ENCODE data around the gene KRTAP5-2.
A peak's percentile ranks its signal among the peaks of the same experiment; 100 is the strongest.

KRTAP5-2 gene

GRCh38 chr11:1557904-1558774, 40.0 kb downstream of the KRTAP5-2 start:
- TF ChIP-seq, protein P1, sequence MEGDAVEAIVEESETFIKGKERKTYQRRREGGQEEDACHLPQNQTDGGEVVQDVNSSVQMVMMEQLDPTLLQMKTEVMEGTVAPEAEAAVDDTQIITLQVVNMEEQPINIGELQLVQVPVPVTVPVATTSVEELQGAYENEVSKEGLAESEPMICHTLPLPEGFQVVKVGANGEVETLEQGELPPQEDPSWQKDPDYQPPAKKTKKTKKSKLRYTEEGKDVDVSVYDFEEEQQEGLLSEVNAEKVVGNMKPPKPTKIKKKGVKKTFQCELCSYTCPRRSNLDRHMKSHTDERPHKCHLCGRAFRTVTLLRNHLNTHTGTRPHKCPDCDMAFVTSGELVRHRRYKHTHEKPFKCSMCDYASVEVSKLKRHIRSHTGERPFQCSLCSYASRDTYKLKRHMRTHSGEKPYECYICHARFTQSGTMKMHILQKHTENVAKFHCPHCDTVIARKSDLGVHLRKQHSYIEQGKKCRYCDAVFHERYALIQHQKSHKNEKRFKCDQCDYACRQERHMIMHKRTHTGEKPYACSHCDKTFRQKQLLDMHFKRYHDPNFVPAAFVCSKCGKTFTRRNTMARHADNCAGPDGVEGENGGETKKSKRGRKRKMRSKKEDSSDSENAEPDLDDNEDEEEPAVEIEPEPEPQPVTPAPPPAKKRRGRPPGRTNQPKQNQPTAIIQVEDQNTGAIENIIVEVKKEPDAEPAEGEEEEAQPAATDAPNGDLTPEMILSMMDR (conservative IDR thresholded peaks at IDR 0.05) = no peak
- H3K27ac ChIP-seq = peak overlapping the region; percentile 49

GRCh38 chr11:1557051-1557884, 40.8 kb downstream of the KRTAP5-2 start:
- TF ChIP-seq, protein P1 (conservative IDR thresholded peaks at IDR 0.05) = no peak
- peak overlapping the region; percentile 49; the same call in 1 of the 2 replicates for H3K27ac ChIP-seq

- no peak overlapping the region for H3K27ac ChIP-seq
- TF ChIP-seq, protein P1 (conservative IDR thresholded peaks at IDR 0.05) = no peak
Observed at GRCh38 chr11:1556278-1556902, 41.7 kb downstream of the KRTAP5-2 start.

- TF ChIP-seq, protein P1 (conservative IDR thresholded peaks at IDR 0.05) = no peak
- H3K27ac ChIP-seq = no peak overlapping the region
Observed at GRCh38 chr11:1555713-1556153, 42.4 kb downstream of the KRTAP5-2 start.

GRCh38 chr11:1554981-1555712, 42.9 kb downstream of the KRTAP5-2 start:
- no peak overlapping the region for H3K27ac ChIP-seq
- TF ChIP-seq, protein P1 (conservative IDR thresholded peaks at IDR 0.05) = no peak

DNA sequence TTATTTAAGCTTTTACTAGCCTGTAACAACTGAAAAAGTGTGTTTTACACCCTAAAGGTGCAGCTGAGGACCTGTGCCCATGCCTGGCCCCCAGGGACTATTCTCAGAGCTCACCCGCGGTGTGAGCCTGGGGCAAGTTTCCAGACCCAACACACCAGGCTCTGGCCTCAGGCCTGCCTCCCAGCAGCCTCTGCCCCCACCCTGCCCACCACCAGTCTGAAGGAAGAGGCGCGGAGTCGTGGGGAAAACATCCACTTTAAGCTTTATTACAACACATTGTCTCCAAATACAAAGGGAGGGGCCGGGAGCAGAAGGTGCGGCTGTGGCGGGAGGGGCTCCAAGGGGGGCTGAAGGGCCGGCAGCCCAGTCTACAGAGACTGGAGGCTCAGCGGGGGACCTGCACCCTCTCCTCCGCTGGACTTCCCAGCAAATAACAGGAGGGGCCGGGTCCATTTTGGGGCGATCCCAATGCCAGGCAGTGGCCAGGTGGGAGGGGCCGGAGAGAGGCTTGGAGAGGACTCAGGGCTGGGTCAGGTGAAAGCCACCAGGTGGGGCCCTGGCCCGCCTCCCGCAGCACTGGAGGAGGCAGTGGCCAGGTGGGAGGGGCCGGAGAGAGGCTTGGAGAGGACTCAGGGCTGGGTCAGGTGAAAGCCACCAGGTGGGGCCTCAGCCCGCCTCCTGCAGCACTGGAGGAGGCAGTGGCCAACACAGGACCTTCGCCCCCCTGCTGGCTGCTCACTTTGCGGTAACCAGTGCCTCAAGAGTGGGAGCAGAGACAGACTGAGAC, 44.1 kb downstream of the KRTAP5-2 start:
- TF ChIP-seq, protein P1 (conservative IDR thresholded peaks at IDR 0.05) = 0 out of 2 replicates have a peak, but pooled peaks have one; percentile 10

More for the DNA sequence above, 44.1 kb downstream of the KRTAP5-2 start:
- no peak overlapping the region for H3K27ac ChIP-seq
